Colonic mucosa (tissue), 4 donors: ENCODE data around the gene FILIP1L. TPM values are rescaled to one million over a fixed set of nuclear protein-coding genes. Genes with fewer than 3 reads are reported as not detected.

Experiments
- DNase-seq: peaks from one replicate; pipeline ENCODE4 v3.0.0-alpha.2; 2020
- H3K27ac ChIP-seq: fragments of 200-600 bp; one replicate; pipeline ENCODE4 v1.8.0; 2021
- H3K27me3 ChIP-seq: fragments of 200-600 bp; one replicate; pipeline ENCODE4 v1.8.0; 2021
- H3K36me3 ChIP-seq: fragments of 200-600 bp; one replicate; pipeline ENCODE4 v1.8.0; 2021
- H3K4me1 ChIP-seq: fragments of 200-600 bp; one replicate; pipeline ENCODE4 v1.8.0; 2021; ENCODE audit warnings: mild to moderate bottlenecking
- H3K4me3 ChIP-seq: fragments of 200-600 bp; one replicate; pipeline ENCODE4 v1.8.0; 2021
- H3K9ac ChIP-seq, 2 donors: one replicate each; pipeline ENCODE4 v1.7.0; 2013; ENCODE audit warnings: control low read depth in 2 of 2, low read depth in 2 of 2, low read length in 2 of 2
- H3K9me3 ChIP-seq: fragments of 200-600 bp; one replicate; pipeline ENCODE4 v1.8.0; 2021
- CTCF ChIP-seq: fragments of 200-600 bp; IDR thresholded peaks from one replicate; pipeline ENCODE4 v1.8.0; 2022; ENCODE audit warnings: antibody characterized with exemption, mild to moderate bottlenecking
- intact Hi-C: fragments of 100-400 bp; cut with DNase I; formaldehyde crosslinking; loops from one replicate; pipeline ENCODE4 v1.14.1; 2022
- microRNA-seq: library from miRNA; unstranded; fragments of <30 nt; microRNA quantifications from one replicate; pipeline ENCODE4, GENCODE V29; 2019
- total RNA-seq, 2 donors: library from RNA; stranded (reverse); fragmentation: NEBNext Ultra II Directional in 1 of 2; extraction: Animal tissue kit (Norgen Biotek cat#: 25700) in 1 of 2; gene quantifications; one replicate each; pipeline ENCODE4 v1.2.1, GENCODE V29; 2021
- donor health status: healthy.
- donor health status: DM: no; HTN: no; CAD: no.
- donor health status: DM: no; HTN: no; CAD: no.

FILIP1L gene
- total RNA-seq, 2 donors from 2014 or later = 3.7 to 29.0 TPM

- no peak for DNase-seq
- no peak overlapping the region for H3K4me3 ChIP-seq
- TF ChIP-seq CTCF = no peak
Measured at GRCh38 chr3:99794485-99794884, 319.8 kb downstream of the FILIP1L start.

GRCh38 chr3:99789011-99789721 is 325.1 kb downstream of the FILIP1L start:
- H3K27me3 ChIP-seq = no peaks in the 10 kb centered on the region
- intact Hi-C loops = no loop called here
- DNase-seq = no peak
- no peak overlapping the region for H3K4me3 ChIP-seq
- no peak overlapping the region for H3K27ac ChIP-seq
- no peak overlapping the region for H3K9ac ChIP-seq
- no peak for TF ChIP-seq CTCF
- H3K36me3 ChIP-seq = no peaks in the 10 kb centered on the region
- H3K4me1 ChIP-seq = no peaks in the 10 kb centered on the region
- no peaks in the 10 kb centered on the region for H3K9me3 ChIP-seq

More at GRCh38 chr3:99794485-99794884, 319.8 kb downstream of the FILIP1L start:
- Histone ChIP-seq H3K9ac (no peak overlapping the region), H3K27ac (no peak overlapping the region), H3K4me1 (no peaks in the 10 kb centered on the region), H3K36me3 (no peaks in the 10 kb centered on the region), H3K9me3 (no peaks in the 10 kb centered on the region), H3K27me3 (no peaks in the 10 kb centered on the region)
- intact Hi-C loops = no loop called here

Small RNAs within 50 kb of the gene (microRNA-seq; reads per million reads assigned to microRNA genes)
- not detected for gene MIR3921

Other genes starting within 250 kb of the FILIP1L start
- 10 to 100 TPM; 35.6 to 58.2 TPM for gene TBC1D23, start 146.5 kb upstream of the FILIP1L start, total RNA-seq
- 10 to 100 TPM; 25.5 to 29.2 TPM for gene NIT2, start 220.3 kb upstream of the FILIP1L start, total RNA-seq